ENCODE results near the gene CCDC17.

DNA sequence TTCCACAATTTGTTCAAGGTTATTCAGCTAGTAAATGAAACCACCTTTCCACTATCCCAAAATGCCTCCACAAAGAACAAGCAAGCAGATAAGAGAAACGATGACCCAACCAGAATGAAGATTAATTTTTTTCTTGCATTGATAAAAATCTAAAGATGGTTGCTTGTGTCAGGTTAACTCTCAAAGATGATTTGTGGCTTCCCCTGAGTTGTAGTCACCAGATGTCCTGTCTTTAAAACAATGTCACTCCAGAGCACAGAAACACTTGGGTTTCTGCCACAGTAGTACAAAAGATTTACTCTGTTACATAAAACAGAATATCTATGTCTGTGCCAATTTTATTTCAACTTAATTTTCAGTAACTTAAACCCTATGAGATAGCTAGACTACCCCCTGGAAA, 11.4 kb upstream of the CCDC17 start:
- TF ChIP-seq CTCF (IDR thresholded peaks at IDR 0.05; ENCODE audit: extremely low read depth in 1 of 2, insufficient read depth in 1 of 2, low read depth in 1 of 2, low read length in 2 of 2) (no peak), EZH2 (IDR thresholded peaks at IDR 0.05; ENCODE audit: borderline replicate concordance, low read depth, low read length, severe bottlenecking) (no peak), JUN (IDR thresholded peaks at IDR 0.05; ENCODE audit: borderline replicate concordance, insufficient read depth, insufficient read length, low read depth) (no peak), MAX (IDR thresholded peaks at IDR 0.05; ENCODE audit: insufficient read depth, insufficient read length) (no peak), POLR2AphosphoS5 (IDR thresholded peaks at IDR 0.05; ENCODE audit: insufficient read depth, low read depth, low read length) (no peak)
